NT2/D1 (cell line): ENCODE measurements around the gene MICAL1.

Experiments used
- SUZ12 ChIP-seq: IDR thresholded peaks from 2 replicates; pipeline ENCODE4 v1.6.1; 2011; ENCODE audit not compliant: insufficient read length, insufficient read depth; ENCODE audit errors: extremely low read depth
- YY1 ChIP-seq: IDR thresholded peaks from 2 replicates; pipeline ENCODE4 v1.6.1; 2011; ENCODE audit not compliant: insufficient read length, insufficient read depth
- ZNF274 ChIP-seq: IDR thresholded peaks from 2 replicates; pipeline ENCODE4 v1.6.1; 2011; ENCODE audit warnings: mild to moderate bottlenecking, low read depth, low read length

DNA sequence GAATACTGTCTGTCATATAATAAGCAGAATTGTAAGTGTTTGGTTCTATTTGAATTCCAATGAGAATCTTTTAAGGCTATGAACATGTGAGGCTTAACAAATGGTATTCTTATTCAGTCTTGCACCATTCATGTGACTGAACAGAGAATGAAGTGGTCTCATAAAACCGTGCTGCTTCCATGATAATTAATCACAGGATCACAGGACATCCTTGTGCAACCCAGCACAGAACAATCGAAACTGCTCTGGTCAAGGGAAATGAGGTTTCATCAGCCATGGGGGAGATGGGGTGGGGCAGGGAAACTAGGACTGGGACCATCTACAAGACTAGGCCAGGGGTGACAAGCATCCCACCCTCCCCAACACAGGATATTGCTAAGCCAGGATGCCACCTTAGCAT is 21.1 kb downstream of the MICAL1 start:
- TF ChIP-seq ZNF274 (no peak), YY1 (no peak), SUZ12 (no peak)
